PFSK-1 (cell line): ENCODE measurements around the gene KHK.

ENCODE experiments used
- FOXP2 ChIP-seq: optimal IDR thresholded peaks from 2 replicates; pipeline ENCODE3; 2011; ENCODE audit warnings: borderline replicate concordance, control low read depth, inconsistent platforms; ENCODE audit not compliant: insufficient read depth; ENCODE audit errors: extremely low read length, extremely low read depth
- POLR2AphosphoS5 ChIP-seq: IDR thresholded peaks from 2 replicates; pipeline ENCODE4 v1.6.1; 2012; ENCODE audit warnings: low read depth, mild to moderate bottlenecking, control low read depth, low read length, moderate library complexity
- SIN3A ChIP-seq: IDR thresholded peaks from 2 replicates; pipeline ENCODE4 v1.6.1; 2012; ENCODE audit warnings: mild to moderate bottlenecking, low read length, moderate library complexity, borderline replicate concordance; ENCODE audit not compliant: insufficient read depth
- TAF1 ChIP-seq: IDR thresholded peaks from 2 replicates; pipeline ENCODE4 v1.6.1; 2012; ENCODE audit warnings: low read length, control low read depth, borderline replicate concordance; ENCODE audit not compliant: insufficient read depth
- TF ChIP-seq, protein P1 (sequence below), 2 experiments: IDR thresholded peaks; 2 replicates each; pipeline versions ENCODE4 v1.6.1 to v1.8.0; 2011 to 2012; ENCODE audit warnings: low read depth in 2 of 2, low read length in 2 of 2, control low read depth in 1 of 2, inconsistent platforms in 1 of 2, mild to moderate bottlenecking in 1 of 2, moderate library complexity in 1 of 2; ENCODE audit not compliant: insufficient read depth in 1 of 2

DNA sequence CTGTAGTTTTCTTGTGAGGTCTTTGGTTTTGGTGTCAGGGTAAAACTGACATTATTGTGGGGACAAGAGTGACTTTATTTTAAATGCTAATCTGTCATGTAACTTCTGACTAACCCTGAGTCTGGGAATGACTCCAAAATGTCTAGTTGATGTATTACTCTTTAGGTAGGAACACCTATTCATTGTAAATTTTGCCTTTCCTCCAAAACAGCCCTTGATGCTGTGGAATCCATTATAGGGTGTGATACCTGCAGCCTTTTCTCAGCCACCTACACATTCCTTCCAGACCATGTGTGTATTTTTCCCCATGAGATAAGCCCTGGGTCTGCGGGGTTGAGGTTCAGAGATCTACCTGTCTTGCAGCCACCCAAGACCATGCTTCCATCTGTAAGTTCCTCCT lies 56.7 kb downstream of the KHK start:
- TF ChIP-seq SIN3A (no peak), POLR2AphosphoS5 (no peak), TAF1 (no peak), FOXP2 (no peak)
- TF ChIP-seq, protein P1, sequence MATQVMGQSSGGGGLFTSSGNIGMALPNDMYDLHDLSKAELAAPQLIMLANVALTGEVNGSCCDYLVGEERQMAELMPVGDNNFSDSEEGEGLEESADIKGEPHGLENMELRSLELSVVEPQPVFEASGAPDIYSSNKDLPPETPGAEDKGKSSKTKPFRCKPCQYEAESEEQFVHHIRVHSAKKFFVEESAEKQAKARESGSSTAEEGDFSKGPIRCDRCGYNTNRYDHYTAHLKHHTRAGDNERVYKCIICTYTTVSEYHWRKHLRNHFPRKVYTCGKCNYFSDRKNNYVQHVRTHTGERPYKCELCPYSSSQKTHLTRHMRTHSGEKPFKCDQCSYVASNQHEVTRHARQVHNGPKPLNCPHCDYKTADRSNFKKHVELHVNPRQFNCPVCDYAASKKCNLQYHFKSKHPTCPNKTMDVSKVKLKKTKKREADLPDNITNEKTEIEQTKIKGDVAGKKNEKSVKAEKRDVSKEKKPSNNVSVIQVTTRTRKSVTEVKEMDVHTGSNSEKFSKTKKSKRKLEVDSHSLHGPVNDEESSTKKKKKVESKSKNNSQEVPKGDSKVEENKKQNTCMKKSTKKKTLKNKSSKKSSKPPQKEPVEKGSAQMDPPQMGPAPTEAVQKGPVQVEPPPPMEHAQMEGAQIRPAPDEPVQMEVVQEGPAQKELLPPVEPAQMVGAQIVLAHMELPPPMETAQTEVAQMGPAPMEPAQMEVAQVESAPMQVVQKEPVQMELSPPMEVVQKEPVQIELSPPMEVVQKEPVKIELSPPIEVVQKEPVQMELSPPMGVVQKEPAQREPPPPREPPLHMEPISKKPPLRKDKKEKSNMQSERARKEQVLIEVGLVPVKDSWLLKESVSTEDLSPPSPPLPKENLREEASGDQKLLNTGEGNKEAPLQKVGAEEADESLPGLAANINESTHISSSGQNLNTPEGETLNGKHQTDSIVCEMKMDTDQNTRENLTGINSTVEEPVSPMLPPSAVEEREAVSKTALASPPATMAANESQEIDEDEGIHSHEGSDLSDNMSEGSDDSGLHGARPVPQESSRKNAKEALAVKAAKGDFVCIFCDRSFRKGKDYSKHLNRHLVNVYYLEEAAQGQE (IDR thresholded peaks at IDR 0.05; ENCODE audit: insufficient read depth in 1 of 2, low read depth in 2 of 2, low read length in 2 of 2) = no peak
